Amniotic epithelial cell (primary cell): ENCODE data around the gene MYO1E.
A peak's percentile ranks its signal among the peaks of the same experiment; 100 is the strongest.
"Not testable (repeated sequence)": the region's sequence is repeated elsewhere in the genome, so short reads cannot be mapped to it uniquely, and the experiment has no call there.

Source experiments
- DNase-seq: peaks from one replicate; pipeline ENCODE4 v3.0.0-alpha.2; 2010; ENCODE audit warnings: low read depth

MYO1E gene

GRCh38 chr15:59372352-59373211 lies at the start of gene MYO1E:
Gene MYO1E (minus strand): TSS chr15:59372871. CDS start chr15:59372500, 371 bp downstream.
- DNase-seq: peak; percentile 98

GRCh38 chr15:59420986-59421618 lies 48.4 kb upstream of the MYO1E start:
- DNase-seq: peak; percentile 63

- no peak for DNase-seq
Measured at GRCh38 chr15:59420108-59420507, 47.4 kb upstream of the MYO1E start.

- DNase-seq: no peak
Measured at GRCh38 chr15:59419170-59419569, 46.5 kb upstream of the MYO1E start.

GRCh38 chr15:59416816-59417215 lies 44.1 kb upstream of the MYO1E start:
- no peak for DNase-seq

GRCh38 chr15:59413577-59413976 lies 40.9 kb upstream of the MYO1E start:
- no peak for DNase-seq

GRCh38 chr15:59410391-59410896 lies 37.8 kb upstream of the MYO1E start:
- DNase-seq: peak; percentile 49

- DNase-seq: no peak
Measured at GRCh38 chr15:59407946-59408345, 35.3 kb upstream of the MYO1E start.

- DNase-seq: no peak
Measured at GRCh38 chr15:59406446-59406845, 33.8 kb upstream of the MYO1E start.

GRCh38 chr15:59405079-59405478 lies 32.4 kb upstream of the MYO1E start:
- DNase-seq: no peak

GRCh38 chr15:59401824-59402569 lies 29.3 kb upstream of the MYO1E start:
- DNase-seq: no peak

- DNase-seq: not testable (repeated sequence)
Measured at GRCh38 chr15:59401051-59401823, 28.6 kb upstream of the MYO1E start.

GRCh38 chr15:59400103-59400813 lies 27.6 kb upstream of the MYO1E start:
- no peak for DNase-seq

GRCh38 chr15:59399465-59400102 lies 26.9 kb upstream of the MYO1E start:
- no peak for DNase-seq

- DNase-seq: no peak
Measured at GRCh38 chr15:59398220-59398619, 25.5 kb upstream of the MYO1E start.

GRCh38 chr15:59396679-59397078 lies 24.0 kb upstream of the MYO1E start:
- DNase-seq: no peak

- DNase-seq: no peak
Measured at GRCh38 chr15:59396211-59396610, 23.5 kb upstream of the MYO1E start.

- no peak for DNase-seq
Measured at GRCh38 chr15:59394166-59394661, 21.5 kb upstream of the MYO1E start.

- no peak for DNase-seq
Measured at GRCh38 chr15:59392299-59392698, 19.6 kb upstream of the MYO1E start.

- DNase-seq: peak; percentile 82
Measured at GRCh38 chr15:59388670-59389069, 16.0 kb upstream of the MYO1E start.
